ENCODE measurements around the gene TMEM74B. TPM values are rescaled to one million over a fixed set of nuclear protein-coding genes. Genes with fewer than 3 reads are reported as not detected.

Gene TMEM74B
- total RNA-seq (10 to 100 TPM in 1 of 2 donors, 1 to 10 TPM in 1; 5.0 to 10.9 TPM), polyA plus RNA-seq (10 to 100 TPM in 1 of 2 donors, 1 to 10 TPM in 1; 2.3 to 10.3 TPM)
- long read RNA-seq, donor 1, partial matches to known transcripts = 0 of 6 reads
- long read RNA-seq, donor 1, other reads (novel, unspliced or antisense) = 0 of 6 reads
- long read RNA-seq, donor 2, partial matches to known transcripts = 0 of 1 reads
- long read RNA-seq, donor 2, other reads (novel, unspliced or antisense) = 0 of 1 reads
- long read RNA-seq, donor 3 = 0 reads
- long read RNA-seq, donor 4, partial matches to known transcripts = 0 of 2 reads
- long read RNA-seq, donor 4, other reads (novel, unspliced or antisense) = 0 of 2 reads
- long read RNA-seq, donor 5, partial matches to known transcripts = 0 of 1 reads
- long read RNA-seq, donor 5, other reads (novel, unspliced or antisense) = 0 of 1 reads

- no peak within 1 kb of the TSS for H3K9ac ChIP-seq (ENCODE audit: insufficient read depth in 1 of 2, low read length in 2 of 2)
- WGBS, 2 donors = 2 to 7% methylated on average over 58 to 76 of the region's 76 CpGs
- no peak within 1 kb of the TSS for H3K27ac ChIP-seq (ENCODE audit: low read depth in 1 of 2, low read length in 1 of 2)
- ATAC-seq (ENCODE audit: insufficient read depth, low FRiP score) = no peak
- H3K4me3 ChIP-seq = peak within 1 kb of the TSS; percentile 46
- H3K4me1 ChIP-seq (ENCODE audit: control insufficient read depth in 5 of 5, insufficient read depth in 5 of 5, low read length in 5 of 5) = peaks cover 0 to 33% (median 9%) of the 10 kb centered on the region in 5 donors
- H3K9me3 ChIP-seq (ENCODE audit: control insufficient read depth in 4 of 4, insufficient read depth in 3 of 4, low read length in 3 of 4) = peaks cover 0 to 5% (median 2%) of the 10 kb centered on the region in 4 donors
- peaks cover 0 to 2% (median 2%) of the 10 kb centered on the region in 4 donors for H3K36me3 ChIP-seq (ENCODE audit: control insufficient read depth in 4 of 4, insufficient read depth in 4 of 4, low read length in 4 of 4)
- H3K27me3 ChIP-seq (ENCODE audit: control insufficient read depth in 3 of 3, insufficient read depth in 3 of 3, low read length in 2 of 3) = peaks cover 0 to 25% (median 7%) of the 10 kb centered on the region in 3 donors
- no peak for DNase-seq
- TF ChIP-seq, protein P1, sequence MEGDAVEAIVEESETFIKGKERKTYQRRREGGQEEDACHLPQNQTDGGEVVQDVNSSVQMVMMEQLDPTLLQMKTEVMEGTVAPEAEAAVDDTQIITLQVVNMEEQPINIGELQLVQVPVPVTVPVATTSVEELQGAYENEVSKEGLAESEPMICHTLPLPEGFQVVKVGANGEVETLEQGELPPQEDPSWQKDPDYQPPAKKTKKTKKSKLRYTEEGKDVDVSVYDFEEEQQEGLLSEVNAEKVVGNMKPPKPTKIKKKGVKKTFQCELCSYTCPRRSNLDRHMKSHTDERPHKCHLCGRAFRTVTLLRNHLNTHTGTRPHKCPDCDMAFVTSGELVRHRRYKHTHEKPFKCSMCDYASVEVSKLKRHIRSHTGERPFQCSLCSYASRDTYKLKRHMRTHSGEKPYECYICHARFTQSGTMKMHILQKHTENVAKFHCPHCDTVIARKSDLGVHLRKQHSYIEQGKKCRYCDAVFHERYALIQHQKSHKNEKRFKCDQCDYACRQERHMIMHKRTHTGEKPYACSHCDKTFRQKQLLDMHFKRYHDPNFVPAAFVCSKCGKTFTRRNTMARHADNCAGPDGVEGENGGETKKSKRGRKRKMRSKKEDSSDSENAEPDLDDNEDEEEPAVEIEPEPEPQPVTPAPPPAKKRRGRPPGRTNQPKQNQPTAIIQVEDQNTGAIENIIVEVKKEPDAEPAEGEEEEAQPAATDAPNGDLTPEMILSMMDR (IDR thresholded peaks at IDR 0.05; ENCODE audit: control extremely low read depth, extremely low read depth) = no peak
Measured at GRCh38 chr20:1184638-1185315, at the start of gene TMEM74B. TSS of gene TMEM74B (minus strand) at chr20:1184981. CDS start at chr20:1183801, 1,180 bp downstream.

GRCh38 chr20:1232286-1233111 lies 47.7 kb upstream of the TMEM74B start:
- TF ChIP-seq, protein P1 (IDR thresholded peaks at IDR 0.05; ENCODE audit: control extremely low read depth, extremely low read depth) = no peak
- peak in 2 of 3 donors; percentile 75 to 77 for DNase-seq

GRCh38 chr20:1229541-1229940 lies 44.8 kb upstream of the TMEM74B start:
- Histone ChIP-seq H3K9me3 (ENCODE audit: control insufficient read depth in 4 of 4, insufficient read depth in 3 of 4, low read length in 3 of 4) (no peaks in the 10 kb centered on the region), H3K9ac (ENCODE audit: insufficient read depth in 1 of 2, low read length in 2 of 2) (no peak overlapping the region), H3K4me3 (no peak overlapping the region), H3K36me3 (ENCODE audit: control insufficient read depth in 4 of 4, insufficient read depth in 4 of 4, low read length in 4 of 4) (no peaks in the 10 kb centered on the region), H3K27ac (ENCODE audit: low read depth in 1 of 2, low read length in 1 of 2) (no peak overlapping the region), H3K27me3 (ENCODE audit: control insufficient read depth in 3 of 3, insufficient read depth in 3 of 3, low read length in 2 of 3) (peaks cover 0 to 39% (median 22%) of the 10 kb centered on the region in 3 donors), H3K4me1 (ENCODE audit: control insufficient read depth in 5 of 5, insufficient read depth in 5 of 5, low read length in 5 of 5) (peaks cover 0 to 20% (median 0%) of the 10 kb centered on the region in 5 donors)
- WGBS, 2 donors = 89 to 92% methylated on average over 3 of the region's 3 CpGs
- TF ChIP-seq, protein P1 (IDR thresholded peaks at IDR 0.05; ENCODE audit: control extremely low read depth, extremely low read depth) = no peak
- no peak for DNase-seq
- no peak for ATAC-seq (ENCODE audit: insufficient read depth, low FRiP score)

More at GRCh38 chr20:1232286-1233111, 47.7 kb upstream of the TMEM74B start:
- H3K27ac ChIP-seq (ENCODE audit: low read depth in 1 of 2, low read length in 1 of 2) = no peak overlapping the region
- no peak overlapping the region for H3K9ac ChIP-seq (ENCODE audit: insufficient read depth in 1 of 2, low read length in 2 of 2)
- peaks cover 0 to 14% (median 0%) of the 10 kb centered on the region in 5 donors for H3K4me1 ChIP-seq (ENCODE audit: control insufficient read depth in 5 of 5, insufficient read depth in 5 of 5, low read length in 5 of 5)
- 76 to 87% methylated on average over 3 of the region's 3 CpGs for WGBS, 2 donors
- no peaks in the 10 kb centered on the region for H3K36me3 ChIP-seq (ENCODE audit: control insufficient read depth in 4 of 4, insufficient read depth in 4 of 4, low read length in 4 of 4)
- ATAC-seq (ENCODE audit: insufficient read depth, low FRiP score) = no peak
- no peak overlapping the region for H3K4me3 ChIP-seq
- H3K9me3 ChIP-seq (ENCODE audit: control insufficient read depth in 4 of 4, insufficient read depth in 3 of 4, low read length in 3 of 4) = no peaks in the 10 kb centered on the region
- peaks cover 0 to 35% (median 20%) of the 10 kb centered on the region in 3 donors for H3K27me3 ChIP-seq (ENCODE audit: control insufficient read depth in 3 of 3, insufficient read depth in 3 of 3, low read length in 2 of 3)

Measured in lung (tissue), 16 donors.